Endothelial cell of umbilical vein (primary cell): ENCODE data around the gene CAMTA1. TPM values are rescaled to one million over a fixed set of nuclear protein-coding genes. Genes with fewer than 3 reads are reported as not detected.

Experiments used
- BruUV-seq: library from RNA; stranded (reverse); fragments of 400-500 nt; replicated peaks from 2 replicates; lab custom pipeline; 2021; lab: Mats Ljungman, UMichigan
- CTCF ChIA-PET: fragments of 300-600, 350-600 bp; sonication (Branson Sonifier 250); formaldehyde crosslinking; loops from one replicate; lab custom pipeline; 2021; ENCODE audit warnings: antibody characterized with exemption, inconsistent platforms; lab: Charles Lee
- POLR2A ChIA-PET: fragments of 300-600, 350-600 bp; sonication (Branson Sonifier 250); formaldehyde crosslinking; loops from one replicate; lab custom pipeline; 2021; ENCODE audit warnings: antibody characterized with exemption, inconsistent platforms; lab: Charles Lee
- DNase-seq: peaks from one replicate; pipeline ENCODE4 v3.0.0-alpha.2; 2011; ENCODE audit warnings: low read depth, low spot score
- FAIRE-seq: peaks from 2 replicates; lab custom pipeline; 2011; peaks lifted over from hg19 to GRCh38; lab: Jason Lieb, UNC
- H2AFZ ChIP-seq: 2 replicates; pipeline ENCODE4 v1.6.0; 2012; ENCODE audit warnings: low read depth, low read length, control low read depth, inconsistent platforms
- H3K27ac ChIP-seq: 2 replicates; pipeline ENCODE4 v1.5.1; 2011; ENCODE audit warnings: low read depth, mild to moderate bottlenecking, control low read depth, low read length, moderate library complexity; ENCODE audit not compliant: insufficient read depth
- H3K27me3 ChIP-seq, 2 experiments: 2 replicates each; pipeline versions ENCODE4 v1.6.0 to v1.6.1; 2011; ENCODE audit warnings: low read length in 2 of 2, mixed read lengths in 1 of 2; ENCODE audit not compliant: control insufficient read depth in 2 of 2, insufficient read depth in 2 of 2
- H3K36me3 ChIP-seq, 2 experiments: 2 replicates in 1 of 2; 3 replicates in 1 of 2; pipeline ENCODE4 v1.5.1; 2011; ENCODE audit warnings: low read length in 2 of 2, mild to moderate bottlenecking in 1 of 2, moderate library complexity in 1 of 2; ENCODE audit not compliant: control insufficient read depth in 2 of 2, insufficient read depth in 2 of 2; ENCODE audit errors: extremely low read depth in 1 of 2
- H3K4me1 ChIP-seq: 3 replicates; pipeline ENCODE4 v1.5.1; 2011; ENCODE audit warnings: mild to moderate bottlenecking, low read length; ENCODE audit not compliant: control insufficient read depth, insufficient read depth; ENCODE audit errors: extremely low read depth
- H3K4me2 ChIP-seq: 2 replicates; pipeline ENCODE4 v1.6.1; 2011; ENCODE audit warnings: low read length, control low read depth, mixed read lengths; ENCODE audit not compliant: insufficient read depth
- H3K4me3 ChIP-seq, 3 experiments: fragments of 200-600 bp in 1 of 3; sonication (generic), shearing (Covaris generic) in 1 of 3; replicated peaks in 1 of 3; 2 replicates each; pipeline ENCODE4 v1.5.1; 2011 to 2016; ENCODE audit warnings: control low read depth in 3 of 3, low read length in 3 of 3, mild to moderate bottlenecking in 2 of 3, inconsistent platforms in 1 of 3, low read depth in 1 of 3, moderate library complexity in 1 of 3; ENCODE audit not compliant: insufficient read depth in 1 of 3
- H3K79me2 ChIP-seq: 2 replicates; pipeline ENCODE4 v1.6.0; 2012; ENCODE audit warnings: low read length, inconsistent platforms; ENCODE audit not compliant: control insufficient read depth, insufficient read depth
- H3K9ac ChIP-seq: replicated peaks from 2 replicates; pipeline ENCODE3; 2011; ENCODE audit warnings: low read length, control low read depth; ENCODE audit not compliant: insufficient read depth; ENCODE audit errors: extremely low read depth
- H3K9me1 ChIP-seq: replicated peaks from 3 replicates; pipeline ENCODE4 v1.6.0; 2011; ENCODE audit warnings: mild to moderate bottlenecking, low read length; ENCODE audit not compliant: control insufficient read depth, insufficient read depth; ENCODE audit errors: extremely low read depth
- H3K9me3 ChIP-seq: replicated peaks from 2 replicates; pipeline ENCODE4 v1.5.1; 2012; ENCODE audit warnings: low read length, inconsistent platforms; ENCODE audit not compliant: control insufficient read depth, insufficient read depth
- H4K20me1 ChIP-seq: replicated peaks from 2 replicates; pipeline ENCODE3; 2011; ENCODE audit warnings: mild to moderate bottlenecking, low read length; ENCODE audit not compliant: control insufficient read depth, insufficient read depth; ENCODE audit errors: extremely low read depth
- EZH2 ChIP-seq: IDR thresholded peaks from 2 replicates; pipeline ENCODE4 v1.6.1; 2012; ENCODE audit warnings: borderline replicate concordance, low read depth, mild to moderate bottlenecking, moderate library complexity, low read length, inconsistent platforms; ENCODE audit not compliant: severe bottlenecking
- FOS ChIP-seq: IDR thresholded peaks from 2 replicates; pipeline ENCODE4 v1.6.1; 2011; ENCODE audit warnings: mild to moderate bottlenecking, low read length, moderate library complexity, borderline replicate concordance; ENCODE audit not compliant: insufficient read depth
- GATA2 ChIP-seq: IDR thresholded peaks from 2 replicates; pipeline ENCODE4 v1.7.0; 2011; ENCODE audit warnings: low read depth, mild to moderate bottlenecking, moderate library complexity, mixed read lengths, low read length; ENCODE audit not compliant: insufficient read length, insufficient read depth
- JUN ChIP-seq: IDR thresholded peaks from 2 replicates; pipeline ENCODE4 v1.6.1; 2011; ENCODE audit warnings: borderline replicate concordance, low read depth; ENCODE audit not compliant: insufficient read length, insufficient read depth
- MYC ChIP-seq: IDR thresholded peaks from one replicate; pipeline ENCODE4 v1.6.1; 2011; ENCODE audit warnings: mild to moderate bottlenecking, low read depth, low read length
- POLR2A ChIP-seq: IDR thresholded peaks from 2 replicates; pipeline ENCODE4 v1.6.1; 2012; ENCODE audit warnings: low read depth, mild to moderate bottlenecking, control low read depth, low read length
- POLR2AphosphoS5 ChIP-seq: IDR thresholded peaks from 2 replicates; pipeline ENCODE4 v1.6.1; 2012; ENCODE audit warnings: low read depth, mild to moderate bottlenecking, control low read depth, low read length, moderate library complexity; ENCODE audit not compliant: insufficient read depth
- dilution Hi-C: fragments of 300-500 bp; cut with MboI; formaldehyde crosslinking; loops from one replicate; pipeline ENCODE4 v1.15.0; 2019; ENCODE audit warnings: low sequenced_read_pairs; ENCODE audit not compliant: extremely low pct_ligation_motif_present
- intact Hi-C: fragments of 100-400 bp; cut with micrococcal nuclease; formaldehyde crosslinking; loops from one replicate; pipeline ENCODE4 v1.10.0; 2022
- polyA plus RNA-seq, 4 experiments: library from polyadenylated mRNA; depleted of rRNA in 3 of 4; stranded (reverse) in 3 of 4; unstranded in 1 of 4; fragments of >200 nt; gene quantifications; 2 replicates each; pipeline versions ENCODE4 v1.2.1 to v1.2.3, GENCODE V29; 2011 to 2012; ENCODE audit warnings: missing spikeins in 1 of 4
- total RNA-seq: library from RNA; stranded (reverse); gene quantifications from 2 replicates; pipeline ENCODE4 v1.2.3, GENCODE V29; 2021
- TF ChIP-seq, protein P1 (sequence below): IDR thresholded peaks from 2 replicates; pipeline ENCODE4 v1.6.1; 2011; ENCODE audit not compliant: insufficient read depth, insufficient read length
- TF ChIP-seq, protein P2 (sequence below), 2 donors: IDR thresholded peaks; 1 replicate in 1 of 2; 2 replicates in 1 of 2; pipeline ENCODE4 v1.5.1; 2011; ENCODE audit warnings: low read length in 2 of 2, mild to moderate bottlenecking in 2 of 2, moderate library complexity in 2 of 2, control low read depth in 1 of 2, inconsistent platforms in 1 of 2, low read depth in 1 of 2; ENCODE audit not compliant: insufficient read depth in 1 of 2; ENCODE audit errors: extremely low read depth in 1 of 2

Gene CAMTA1
- total and polyA plus RNA-seq, 2 donors (not counting 3 experiments of a cell fraction or from before 2014, with no cell fraction given) = 50.8 to 92.7 TPM

DNA sequence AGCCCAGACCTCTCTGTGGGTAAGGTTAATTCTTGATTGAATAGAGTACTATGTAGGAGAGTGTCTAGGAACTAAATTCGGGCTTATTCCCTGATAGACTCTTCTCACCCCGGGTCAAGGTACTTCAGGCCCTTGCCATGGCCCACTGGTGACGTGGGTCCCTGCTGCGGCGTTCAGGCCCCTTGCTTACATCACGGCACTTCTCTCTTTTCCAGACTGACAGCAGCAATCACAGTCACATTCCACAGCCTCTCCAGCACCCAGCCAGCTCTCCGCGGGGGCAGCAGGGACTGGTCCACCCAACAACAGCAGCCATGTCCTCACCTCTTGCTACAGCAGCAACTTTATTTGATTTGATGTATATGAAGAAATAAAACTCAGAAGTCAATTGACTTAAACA lies 584.6 kb downstream of the CAMTA1 start:
- H3K79me2 ChIP-seq = no peaks in the 10 kb centered on the region
- ChIA-PET POLR2A (no interaction called here), CTCF (no interaction called here)
- H3K4me1 ChIP-seq = peaks cover 10% of the 10 kb centered on the region
- H3K4me3 ChIP-seq = no peak overlapping the region
- H4K20me1 ChIP-seq = no peaks in the 10 kb centered on the region
- H3K9me3 ChIP-seq = no peaks in the 10 kb centered on the region
- H3K4me2 ChIP-seq = no peak overlapping the region
- intact Hi-C loops (no loop called here), dilution Hi-C loops (no loop called here)
- H2AFZ ChIP-seq = no peak overlapping the region
- H3K36me3 ChIP-seq = no peaks in the 10 kb centered on the region
- H3K9me1 ChIP-seq = no peaks in the 10 kb centered on the region
- no peak for DNase-seq
- no peak overlapping the region for H3K9ac ChIP-seq
- no peak for FAIRE-seq
- TF ChIP-seq MYC = no peak
- TF ChIP-seq POLR2AphosphoS5 = no peak
- TF ChIP-seq FOS = no peak
- TF ChIP-seq POLR2A = no peak
- TF ChIP-seq EZH2 = no peak
- TF ChIP-seq GATA2 = no peak
- TF ChIP-seq, protein P1, sequence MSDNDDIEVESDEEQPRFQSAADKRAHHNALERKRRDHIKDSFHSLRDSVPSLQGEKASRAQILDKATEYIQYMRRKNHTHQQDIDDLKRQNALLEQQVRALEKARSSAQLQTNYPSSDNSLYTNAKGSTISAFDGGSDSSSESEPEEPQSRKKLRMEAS = no peak
- TF ChIP-seq JUN = no peak
- TF ChIP-seq, protein P2, sequence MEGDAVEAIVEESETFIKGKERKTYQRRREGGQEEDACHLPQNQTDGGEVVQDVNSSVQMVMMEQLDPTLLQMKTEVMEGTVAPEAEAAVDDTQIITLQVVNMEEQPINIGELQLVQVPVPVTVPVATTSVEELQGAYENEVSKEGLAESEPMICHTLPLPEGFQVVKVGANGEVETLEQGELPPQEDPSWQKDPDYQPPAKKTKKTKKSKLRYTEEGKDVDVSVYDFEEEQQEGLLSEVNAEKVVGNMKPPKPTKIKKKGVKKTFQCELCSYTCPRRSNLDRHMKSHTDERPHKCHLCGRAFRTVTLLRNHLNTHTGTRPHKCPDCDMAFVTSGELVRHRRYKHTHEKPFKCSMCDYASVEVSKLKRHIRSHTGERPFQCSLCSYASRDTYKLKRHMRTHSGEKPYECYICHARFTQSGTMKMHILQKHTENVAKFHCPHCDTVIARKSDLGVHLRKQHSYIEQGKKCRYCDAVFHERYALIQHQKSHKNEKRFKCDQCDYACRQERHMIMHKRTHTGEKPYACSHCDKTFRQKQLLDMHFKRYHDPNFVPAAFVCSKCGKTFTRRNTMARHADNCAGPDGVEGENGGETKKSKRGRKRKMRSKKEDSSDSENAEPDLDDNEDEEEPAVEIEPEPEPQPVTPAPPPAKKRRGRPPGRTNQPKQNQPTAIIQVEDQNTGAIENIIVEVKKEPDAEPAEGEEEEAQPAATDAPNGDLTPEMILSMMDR (IDR thresholded peaks at IDR 0.05; ENCODE audit: extremely low read depth in 1 of 2, insufficient read depth in 1 of 2, low read depth in 1 of 2, low read length in 2 of 2) = no peak
- H3K27me3 ChIP-seq = no peaks in the 10 kb centered on the region
- no TSS peak for BruUV-seq
- H3K27ac ChIP-seq = no peak overlapping the region
